Keratinocyte (primary cell): ENCODE measurements around the gene APCDD1L. TPM values are rescaled to one million over a fixed set of nuclear protein-coding genes. Genes with fewer than 3 reads are reported as not detected.

Experiments used
- DNase-seq: peaks from one replicate; pipeline ENCODE4 v3.0.0-alpha.2; 2011; ENCODE audit warnings: low read depth, missing footprints, low spot score
- FAIRE-seq: peaks from 2 replicates; lab custom pipeline; 2011; peaks lifted over from hg19 to GRCh38; lab: Jason Lieb, UNC
- H2AFZ ChIP-seq: 2 replicates; pipeline ENCODE4 v1.6.0; 2012; ENCODE audit warnings: low read length, control low read depth, inconsistent platforms; ENCODE audit not compliant: control insufficient read depth
- H3K27ac ChIP-seq: 2 replicates; pipeline ENCODE4 v1.5.1; 2011; ENCODE audit warnings: low read length; ENCODE audit not compliant: control insufficient read depth, insufficient read depth
- H3K27me3 ChIP-seq: 3 replicates; pipeline ENCODE4 v1.6.0; 2011; ENCODE audit warnings: low read length; ENCODE audit not compliant: control insufficient read depth, insufficient read depth; ENCODE audit errors: extremely low read depth
- H3K36me3 ChIP-seq, 2 experiments: 2 replicates in 1 of 2; 3 replicates in 1 of 2; pipeline ENCODE4 v1.5.1; 2011; ENCODE audit warnings: low read length in 2 of 2, mild to moderate bottlenecking in 1 of 2; ENCODE audit not compliant: control insufficient read depth in 2 of 2, insufficient read depth in 2 of 2; ENCODE audit errors: extremely low read depth in 1 of 2
- H3K4me1 ChIP-seq: 3 replicates; pipeline ENCODE4 v1.5.1; 2011; ENCODE audit warnings: low read length; ENCODE audit not compliant: control insufficient read depth, insufficient read depth; ENCODE audit errors: extremely low read depth
- H3K4me2 ChIP-seq: 3 replicates; pipeline ENCODE4 v1.6.0; 2011; ENCODE audit warnings: low read depth, low read length; ENCODE audit not compliant: control insufficient read depth, insufficient read depth; ENCODE audit errors: extremely low read depth
- H3K4me3 ChIP-seq, 3 experiments: fragments of 200-600 bp in 1 of 3; sonication (generic) in 1 of 3; 2 replicates in 2 of 3; 3 replicates in 1 of 3; pipeline ENCODE4 v1.5.1; 2011 to 2016; ENCODE audit warnings: low read length in 3 of 3, mild to moderate bottlenecking in 3 of 3, control low read depth in 2 of 3, inconsistent platforms in 1 of 3, low read depth in 1 of 3, mixed read lengths in 1 of 3, mixed run types in 1 of 3, moderate library complexity in 1 of 3; ENCODE audit not compliant: control insufficient read depth in 2 of 3, insufficient read depth in 2 of 3; ENCODE audit errors: extremely low read depth in 1 of 3
- H3K79me2 ChIP-seq: 2 replicates; pipeline ENCODE4 v1.6.0; 2012; ENCODE audit warnings: low read length; ENCODE audit not compliant: control insufficient read depth, insufficient read depth
- H3K9ac ChIP-seq: 3 replicates; pipeline ENCODE4 v1.6.0; 2011; ENCODE audit warnings: low read length; ENCODE audit not compliant: control insufficient read depth, insufficient read depth; ENCODE audit errors: extremely low read depth
- H3K9me1 ChIP-seq: 3 replicates; pipeline ENCODE4 v1.6.0; 2011; ENCODE audit warnings: low read length; ENCODE audit not compliant: control insufficient read depth, insufficient read depth; ENCODE audit errors: extremely low read depth
- H3K9me3 ChIP-seq: 2 replicates; pipeline ENCODE4 v1.5.1; 2012; ENCODE audit warnings: low read depth, low read length; ENCODE audit not compliant: control insufficient read depth
- H4K20me1 ChIP-seq: 3 replicates; pipeline ENCODE4 v1.6.0; 2011; ENCODE audit warnings: low read length; ENCODE audit not compliant: control insufficient read depth, insufficient read depth; ENCODE audit errors: extremely low read depth
- EZH2 ChIP-seq: IDR thresholded peaks from one replicate; pipeline ENCODE4 v1.6.1; 2012; ENCODE audit warnings: inconsistent platforms, mild to moderate bottlenecking, low read length, moderate library complexity
- dilution Hi-C: fragments of 300-500 bp; cut with MboI; formaldehyde crosslinking; loops from one replicate; pipeline ENCODE4 v1.7.0; 2020; ENCODE audit warnings: low sequenced_read_pairs; ENCODE audit not compliant: extremely low pct_ligation_motif_present
- polyA plus RNA-seq, 5 experiments: library from polyadenylated mRNA; depleted of rRNA in 3 of 5; stranded (reverse) in 3 of 5; stranded (forward) in 1 of 5; unstranded in 1 of 5; fragments of >200 nt; gene quantifications; 1 replicate in 1 of 5; 2 replicates in 3 of 5; 3 replicates in 1 of 5; pipeline versions ENCODE4 v1.2.1 to v1.2.3, GENCODE V29; 2011 to 2012; ENCODE audit warnings: missing spikeins in 2 of 5, low read depth in 1 of 5, low replicate concordance in 1 of 5
- TF ChIP-seq, protein P1 (sequence below), 3 experiments: IDR thresholded peaks in 1 of 3; conservative IDR thresholded peaks in 1 of 3; optimal IDR thresholded peaks in 1 of 3; 2 replicates in 2 of 3; 3 replicates in 1 of 3; pipeline versions ENCODE3 to v1.5.1; 2011; ENCODE audit warnings: low read length in 3 of 3, mild to moderate bottlenecking in 3 of 3, moderate library complexity in 2 of 3, control low read depth in 1 of 3, inconsistent platforms in 1 of 3; ENCODE audit not compliant: insufficient read depth in 2 of 3; ENCODE audit errors: extremely low read depth in 1 of 3

Gene APCDD1L
- polyA plus RNA-seq, 1 donor (not counting 4 experiments of a cell fraction or from before 2014, with no cell fraction given), result 0.67 TPM

DNA sequence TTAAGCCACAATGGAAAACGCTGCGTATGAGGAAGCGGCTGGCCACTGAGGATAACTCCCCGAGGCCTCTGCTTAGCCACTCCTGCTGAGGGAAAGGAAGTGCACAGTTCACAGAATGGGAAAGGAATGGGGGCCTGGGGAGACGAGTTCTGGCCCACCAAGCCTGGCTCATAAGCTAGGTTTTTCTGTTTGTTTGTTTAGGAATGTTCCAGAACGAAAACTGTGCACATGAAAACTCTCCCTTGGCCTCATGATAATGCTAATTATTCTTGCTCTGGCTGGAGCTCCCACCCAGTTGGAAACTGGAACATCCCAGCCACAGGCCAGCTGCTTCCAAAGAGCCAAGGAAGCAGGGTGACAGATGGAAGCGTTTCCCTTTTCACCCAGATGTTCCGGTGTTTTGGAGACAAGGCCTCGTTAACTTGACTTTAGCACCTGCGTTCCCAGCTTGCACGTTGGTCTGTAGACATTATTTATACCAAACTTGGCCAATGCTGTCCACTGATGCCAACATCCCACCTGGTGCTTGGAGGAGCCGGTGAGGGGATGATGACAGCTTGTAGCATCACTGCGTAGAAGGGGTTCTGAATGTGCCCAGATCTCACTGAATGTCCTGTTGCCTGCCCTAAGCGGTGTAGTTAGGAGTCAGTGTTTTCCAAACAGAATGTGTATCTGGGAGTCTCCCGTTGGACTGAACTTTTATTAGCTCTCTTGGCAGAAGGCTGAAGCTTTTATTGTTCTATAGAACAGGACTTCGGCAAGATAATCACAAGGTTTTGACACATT, 34.5 kb downstream of the APCDD1L start:
- TF ChIP-seq, protein P1, sequence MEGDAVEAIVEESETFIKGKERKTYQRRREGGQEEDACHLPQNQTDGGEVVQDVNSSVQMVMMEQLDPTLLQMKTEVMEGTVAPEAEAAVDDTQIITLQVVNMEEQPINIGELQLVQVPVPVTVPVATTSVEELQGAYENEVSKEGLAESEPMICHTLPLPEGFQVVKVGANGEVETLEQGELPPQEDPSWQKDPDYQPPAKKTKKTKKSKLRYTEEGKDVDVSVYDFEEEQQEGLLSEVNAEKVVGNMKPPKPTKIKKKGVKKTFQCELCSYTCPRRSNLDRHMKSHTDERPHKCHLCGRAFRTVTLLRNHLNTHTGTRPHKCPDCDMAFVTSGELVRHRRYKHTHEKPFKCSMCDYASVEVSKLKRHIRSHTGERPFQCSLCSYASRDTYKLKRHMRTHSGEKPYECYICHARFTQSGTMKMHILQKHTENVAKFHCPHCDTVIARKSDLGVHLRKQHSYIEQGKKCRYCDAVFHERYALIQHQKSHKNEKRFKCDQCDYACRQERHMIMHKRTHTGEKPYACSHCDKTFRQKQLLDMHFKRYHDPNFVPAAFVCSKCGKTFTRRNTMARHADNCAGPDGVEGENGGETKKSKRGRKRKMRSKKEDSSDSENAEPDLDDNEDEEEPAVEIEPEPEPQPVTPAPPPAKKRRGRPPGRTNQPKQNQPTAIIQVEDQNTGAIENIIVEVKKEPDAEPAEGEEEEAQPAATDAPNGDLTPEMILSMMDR (optimal IDR thresholded peaks at IDR 0.05 in 1 of 3, IDR thresholded peaks at IDR 0.05 in 1 of 3, conservative IDR thresholded peaks at IDR 0.05 in 1 of 3; ENCODE audit: extremely low read depth in 1 of 3, insufficient read depth in 2 of 3, low read length in 3 of 3), result no peak
- no peak for TF ChIP-seq EZH2
- dilution Hi-C loops, result no loop called here
- no peaks in the 10 kb centered on the region for H3K9me1 ChIP-seq
- no peak overlapping the region for H3K4me3 ChIP-seq
- H3K9ac ChIP-seq, result no peak overlapping the region
- DNase-seq (no peak), FAIRE-seq (no peak)
- no peak overlapping the region for H2AFZ ChIP-seq
- no peaks in the 10 kb centered on the region for H4K20me1 ChIP-seq
- no peak overlapping the region for H3K4me2 ChIP-seq
- no peak overlapping the region for H3K27ac ChIP-seq
- H3K36me3 ChIP-seq, result no peaks in the 10 kb centered on the region
- peaks cover 2% of the 10 kb centered on the region for H3K9me3 ChIP-seq
- no peaks in the 10 kb centered on the region for H3K79me2 ChIP-seq
- H3K27me3 ChIP-seq, result no peaks in the 10 kb centered on the region
- H3K4me1 ChIP-seq, result no peaks in the 10 kb centered on the region

DNA sequence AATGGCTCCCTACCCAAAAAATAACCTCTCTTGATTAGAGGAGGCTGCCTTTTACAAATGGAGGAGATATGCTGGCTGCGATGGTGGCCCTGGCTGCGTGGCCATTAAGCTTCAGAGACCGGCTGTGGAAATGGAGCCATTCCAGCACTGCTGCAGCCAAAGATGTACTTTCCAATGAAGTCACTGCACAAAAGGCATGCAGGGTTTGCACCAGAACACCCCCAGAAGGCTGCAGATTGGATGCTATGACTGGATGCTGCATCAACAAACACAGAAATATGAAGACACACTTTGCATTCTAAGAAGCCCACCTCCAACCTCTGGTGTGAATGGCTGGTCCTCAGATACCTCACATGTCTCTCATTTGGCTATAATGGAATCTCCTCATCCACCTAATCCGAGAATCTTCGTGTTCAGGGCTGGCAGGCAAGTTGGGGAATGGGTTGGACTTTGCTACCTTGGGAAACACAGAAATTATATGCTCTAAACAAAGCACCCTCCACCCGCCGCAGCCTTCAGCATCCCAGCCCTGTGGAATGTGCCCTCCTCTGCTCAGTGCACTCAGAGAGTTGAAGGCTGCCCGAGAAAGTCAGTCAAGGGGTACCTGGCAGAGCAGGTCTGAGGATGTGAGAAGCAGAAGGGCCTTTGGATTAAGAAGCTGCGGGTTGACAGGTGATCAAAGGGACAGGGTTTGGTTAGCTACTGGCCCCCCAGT, 35.3 kb downstream of the APCDD1L start:
- no peaks in the 10 kb centered on the region for H3K4me1 ChIP-seq
- no peak for FAIRE-seq
- H3K9me3 ChIP-seq, result peaks cover 2% of the 10 kb centered on the region
- no peaks in the 10 kb centered on the region for H4K20me1 ChIP-seq
- H3K4me3 ChIP-seq, result no peak overlapping the region
- no peak overlapping the region for H3K9ac ChIP-seq
- no peak overlapping the region for H3K4me2 ChIP-seq
- no peaks in the 10 kb centered on the region for H3K9me1 ChIP-seq
- no peaks in the 10 kb centered on the region for H3K79me2 ChIP-seq
- dilution Hi-C loops, result no loop called here
- H2AFZ ChIP-seq, result no peak overlapping the region
- H3K27ac ChIP-seq, result no peak overlapping the region
- DNase-seq, result no peak
- TF ChIP-seq, protein P1 (optimal IDR thresholded peaks at IDR 0.05 in 1 of 3, IDR thresholded peaks at IDR 0.05 in 1 of 3, conservative IDR thresholded peaks at IDR 0.05 in 1 of 3; ENCODE audit: extremely low read depth in 1 of 3, insufficient read depth in 2 of 3, low read length in 3 of 3), result no peak
- no peak for TF ChIP-seq EZH2
- H3K27me3 ChIP-seq, result no peaks in the 10 kb centered on the region
- H3K36me3 ChIP-seq, result no peaks in the 10 kb centered on the region
